Lower leg skin (tissue), 4 donors: Measurements from ENCODE around the gene FAM200C. TPM values are rescaled to one million over a fixed set of nuclear protein-coding genes. Genes with fewer than 3 reads are reported as not detected.

Source experiments
- DNase-seq, 2 donors: peaks; one replicate each; pipeline ENCODE4 v3.0.0-alpha.2; 2019; ENCODE audit warnings: low spot score in 2 of 2
- H3K4me3 ChIP-seq: fragments of 200-600 bp; sonication (generic); 2 replicates; pipeline ENCODE4 v1.5.1; 2017; ENCODE audit warnings: mild to moderate bottlenecking, low read depth; ENCODE audit not compliant: poor library complexity, severe bottlenecking
- CTCF ChIP-seq, 3 donors: fragments of 450-650 bp; IDR thresholded peaks; one replicate each; pipeline ENCODE4 v1.5.1; 2016; ENCODE audit warnings: antibody characterized with exemption in 3 of 3, mild to moderate bottlenecking in 3 of 3, moderate library complexity in 2 of 3
- POLR2A ChIP-seq, 2 donors: fragments of 450-650 bp; IDR thresholded peaks; one replicate each; pipeline ENCODE4 v1.6.1; 2016 to 2017; ENCODE audit warnings: antibody characterized with exemption in 2 of 2, mild to moderate bottlenecking in 1 of 2, moderate library complexity in 1 of 2
- WGBS, 2 donors: methylation state at CpG; one replicate each; pipeline ENCODE4 v1.1.5; 2018; 5-methylcytosine and 5-hydroxymethylcytosine counted together
- intact Hi-C: fragments of 100-400 bp; cut with DNase I; formaldehyde crosslinking; loops from one replicate; pipeline ENCODE4 v1.15.0; 2023; ENCODE audit warnings: low total_unique reads
- total RNA-seq, 4 donors: library from RNA; depleted of rRNA; stranded (reverse); fragments of >200 nt; gene quantifications; one replicate each; pipeline ENCODE4 v1.1.0, GENCODE V29; 2016

Gene FAM200C
- 1 to 10 TPM; 1.3 to 3.2 (median 2.3) TPM for total RNA-seq

- peak; percentile 83 to 97 for DNase-seq
- intact Hi-C loops, result loop anchor here (5.0 kb wide), 1 partner anchor 367 kb away; no protein-coding TSS in a partner anchor
- TF ChIP-seq CTCF (IDR thresholded peaks at IDR 0.05) (no peak), POLR2A (IDR thresholded peaks at IDR 0.05) (peak in 1 of 2 donors; percentile 80)
- peak within 1 kb of the TSS; percentile 72 for H3K4me3 ChIP-seq
- WGBS, 2 donors, result 1 to 2% methylated on average over 41 of the region's 41 CpGs
Measured at GRCh38 chr5:160399402-160400353, at the start of gene FAM200C. Gene FAM200C, minus strand, starts transcription at chr5:160400054. Its CDS starts 4,564 bp downstream, at chr5:160395490.

- TF ChIP-seq CTCF (IDR thresholded peaks at IDR 0.05) (no peak), POLR2A (IDR thresholded peaks at IDR 0.05) (no peak)
- intact Hi-C loops, result no loop called here
- WGBS, 2 donors, result 89 to 93% methylated on average over 3 of the region's 3 CpGs
- no peak overlapping the region for H3K4me3 ChIP-seq
- no peak for DNase-seq
Measured at GRCh38 chr5:160449458-160449857, 49.6 kb upstream of the FAM200C start.

- 82 to 93% methylated on average over 1 of the region's 1 CpG for WGBS, 2 donors
- H3K4me3 ChIP-seq, result no peak overlapping the region
- TF ChIP-seq CTCF (IDR thresholded peaks at IDR 0.05) (no peak), POLR2A (IDR thresholded peaks at IDR 0.05) (no peak)
- no peak for DNase-seq
- intact Hi-C loops, result no loop called here
Measured at GRCh38 chr5:160448886-160449285, 49.0 kb upstream of the FAM200C start.

- no peak for DNase-seq
- TF ChIP-seq CTCF (IDR thresholded peaks at IDR 0.05) (no peak), POLR2A (IDR thresholded peaks at IDR 0.05) (no peak)
- intact Hi-C loops, result no loop called here
- no peak overlapping the region for H3K4me3 ChIP-seq
Measured at GRCh38 chr5:160445751-160446150, 45.9 kb upstream of the FAM200C start.

- no peak for TF ChIP-seq CTCF (IDR thresholded peaks at IDR 0.05)
- no peak for TF ChIP-seq POLR2A (IDR thresholded peaks at IDR 0.05)
- H3K4me3 ChIP-seq, result no peak overlapping the region
- WGBS, 2 donors, result 61 to 77% methylated on average over 1 of the region's 1 CpG
- DNase-seq, result no peak
- intact Hi-C loops, result no loop called here
Measured at GRCh38 chr5:160445132-160445531, 45.3 kb upstream of the FAM200C start.
